Endothelial cell of umbilical vein (primary cell): Measurements from ENCODE around the gene GABRR3. TPM values are rescaled to one million over a fixed set of nuclear protein-coding genes. Genes with fewer than 3 reads are reported as not detected.

Experiments
- BruUV-seq: library from RNA; stranded (reverse); fragments of 400-500 nt; replicated peaks from 2 replicates; lab custom pipeline; 2021; lab: Mats Ljungman, UMichigan
- CTCF ChIA-PET: fragments of 300-600, 350-600 bp; sonication (Branson Sonifier 250); formaldehyde crosslinking; loops from one replicate; lab custom pipeline; 2021; ENCODE audit warnings: antibody characterized with exemption, inconsistent platforms; lab: Charles Lee
- POLR2A ChIA-PET: fragments of 300-600, 350-600 bp; sonication (Branson Sonifier 250); formaldehyde crosslinking; loops from one replicate; lab custom pipeline; 2021; ENCODE audit warnings: antibody characterized with exemption, inconsistent platforms; lab: Charles Lee
- DNase-seq: peaks from one replicate; pipeline ENCODE4 v3.0.0-alpha.2; 2011; ENCODE audit warnings: low read depth, low spot score
- FAIRE-seq: peaks from 2 replicates; lab custom pipeline; 2011; peaks lifted over from hg19 to GRCh38; lab: Jason Lieb, UNC
- H2AFZ ChIP-seq: 2 replicates; pipeline ENCODE4 v1.6.0; 2012; ENCODE audit warnings: low read depth, low read length, control low read depth, inconsistent platforms
- H3K27ac ChIP-seq: 2 replicates; pipeline ENCODE4 v1.5.1; 2011; ENCODE audit warnings: low read depth, mild to moderate bottlenecking, control low read depth, low read length, moderate library complexity; ENCODE audit not compliant: insufficient read depth
- H3K27me3 ChIP-seq, 2 experiments: 2 replicates each; pipeline versions ENCODE4 v1.6.0 to v1.6.1; 2011; ENCODE audit warnings: low read length in 2 of 2, mixed read lengths in 1 of 2; ENCODE audit not compliant: control insufficient read depth in 2 of 2, insufficient read depth in 2 of 2
- H3K36me3 ChIP-seq, 2 experiments: 2 replicates in 1 of 2; 3 replicates in 1 of 2; pipeline ENCODE4 v1.5.1; 2011; ENCODE audit warnings: low read length in 2 of 2, mild to moderate bottlenecking in 1 of 2, moderate library complexity in 1 of 2; ENCODE audit not compliant: control insufficient read depth in 2 of 2, insufficient read depth in 2 of 2; ENCODE audit errors: extremely low read depth in 1 of 2
- H3K4me1 ChIP-seq: 3 replicates; pipeline ENCODE4 v1.5.1; 2011; ENCODE audit warnings: mild to moderate bottlenecking, low read length; ENCODE audit not compliant: control insufficient read depth, insufficient read depth; ENCODE audit errors: extremely low read depth
- H3K4me2 ChIP-seq: 2 replicates; pipeline ENCODE4 v1.6.1; 2011; ENCODE audit warnings: low read length, control low read depth, mixed read lengths; ENCODE audit not compliant: insufficient read depth
- H3K4me3 ChIP-seq, 3 experiments: fragments of 200-600 bp in 1 of 3; sonication (generic), shearing (Covaris generic) in 1 of 3; replicated peaks in 1 of 3; 2 replicates each; pipeline ENCODE4 v1.5.1; 2011 to 2016; ENCODE audit warnings: control low read depth in 3 of 3, low read length in 3 of 3, mild to moderate bottlenecking in 2 of 3, inconsistent platforms in 1 of 3, low read depth in 1 of 3, moderate library complexity in 1 of 3; ENCODE audit not compliant: insufficient read depth in 1 of 3
- H3K79me2 ChIP-seq: 2 replicates; pipeline ENCODE4 v1.6.0; 2012; ENCODE audit warnings: low read length, inconsistent platforms; ENCODE audit not compliant: control insufficient read depth, insufficient read depth
- H3K9ac ChIP-seq: replicated peaks from 2 replicates; pipeline ENCODE3; 2011; ENCODE audit warnings: low read length, control low read depth; ENCODE audit not compliant: insufficient read depth; ENCODE audit errors: extremely low read depth
- H3K9me1 ChIP-seq: replicated peaks from 3 replicates; pipeline ENCODE4 v1.6.0; 2011; ENCODE audit warnings: mild to moderate bottlenecking, low read length; ENCODE audit not compliant: control insufficient read depth, insufficient read depth; ENCODE audit errors: extremely low read depth
- H3K9me3 ChIP-seq: replicated peaks from 2 replicates; pipeline ENCODE4 v1.5.1; 2012; ENCODE audit warnings: low read length, inconsistent platforms; ENCODE audit not compliant: control insufficient read depth, insufficient read depth
- H4K20me1 ChIP-seq: replicated peaks from 2 replicates; pipeline ENCODE3; 2011; ENCODE audit warnings: mild to moderate bottlenecking, low read length; ENCODE audit not compliant: control insufficient read depth, insufficient read depth; ENCODE audit errors: extremely low read depth
- EZH2 ChIP-seq: IDR thresholded peaks from 2 replicates; pipeline ENCODE4 v1.6.1; 2012; ENCODE audit warnings: borderline replicate concordance, low read depth, mild to moderate bottlenecking, moderate library complexity, low read length, inconsistent platforms; ENCODE audit not compliant: severe bottlenecking
- FOS ChIP-seq: IDR thresholded peaks from 2 replicates; pipeline ENCODE4 v1.6.1; 2011; ENCODE audit warnings: mild to moderate bottlenecking, low read length, moderate library complexity, borderline replicate concordance; ENCODE audit not compliant: insufficient read depth
- GATA2 ChIP-seq: IDR thresholded peaks from 2 replicates; pipeline ENCODE4 v1.7.0; 2011; ENCODE audit warnings: low read depth, mild to moderate bottlenecking, moderate library complexity, mixed read lengths, low read length; ENCODE audit not compliant: insufficient read length, insufficient read depth
- JUN ChIP-seq: IDR thresholded peaks from 2 replicates; pipeline ENCODE4 v1.6.1; 2011; ENCODE audit warnings: borderline replicate concordance, low read depth; ENCODE audit not compliant: insufficient read length, insufficient read depth
- MAX ChIP-seq: IDR thresholded peaks from 2 replicates; pipeline ENCODE4 v1.6.1; 2011; ENCODE audit not compliant: insufficient read depth, insufficient read length
- MYC ChIP-seq: IDR thresholded peaks from one replicate; pipeline ENCODE4 v1.6.1; 2011; ENCODE audit warnings: mild to moderate bottlenecking, low read depth, low read length
- POLR2A ChIP-seq: IDR thresholded peaks from 2 replicates; pipeline ENCODE4 v1.6.1; 2012; ENCODE audit warnings: low read depth, mild to moderate bottlenecking, control low read depth, low read length
- POLR2AphosphoS5 ChIP-seq: IDR thresholded peaks from 2 replicates; pipeline ENCODE4 v1.6.1; 2012; ENCODE audit warnings: low read depth, mild to moderate bottlenecking, control low read depth, low read length, moderate library complexity; ENCODE audit not compliant: insufficient read depth
- dilution Hi-C: fragments of 300-500 bp; cut with MboI; formaldehyde crosslinking; loops from one replicate; pipeline ENCODE4 v1.15.0; 2019; ENCODE audit warnings: low sequenced_read_pairs; ENCODE audit not compliant: extremely low pct_ligation_motif_present
- intact Hi-C: fragments of 100-400 bp; cut with micrococcal nuclease; formaldehyde crosslinking; loops from one replicate; pipeline ENCODE4 v1.10.0; 2022
- polyA plus RNA-seq, 4 experiments: library from polyadenylated mRNA; depleted of rRNA in 3 of 4; stranded (reverse) in 3 of 4; unstranded in 1 of 4; fragments of >200 nt; gene quantifications; 2 replicates each; pipeline versions ENCODE4 v1.2.1 to v1.2.3, GENCODE V29; 2011 to 2012; ENCODE audit warnings: missing spikeins in 1 of 4
- total RNA-seq: library from RNA; stranded (reverse); gene quantifications from 2 replicates; pipeline ENCODE4 v1.2.3, GENCODE V29; 2021
- TF ChIP-seq, protein P1 (sequence below), 2 donors: IDR thresholded peaks; 1 replicate in 1 of 2; 2 replicates in 1 of 2; pipeline ENCODE4 v1.5.1; 2011; ENCODE audit warnings: low read length in 2 of 2, mild to moderate bottlenecking in 2 of 2, moderate library complexity in 2 of 2, control low read depth in 1 of 2, inconsistent platforms in 1 of 2, low read depth in 1 of 2; ENCODE audit not compliant: insufficient read depth in 1 of 2; ENCODE audit errors: extremely low read depth in 1 of 2

GABRR3 gene
- total and polyA plus RNA-seq, 2 donors (not counting 3 experiments of a cell fraction or from before 2014, with no cell fraction given) = not detected

DNA sequence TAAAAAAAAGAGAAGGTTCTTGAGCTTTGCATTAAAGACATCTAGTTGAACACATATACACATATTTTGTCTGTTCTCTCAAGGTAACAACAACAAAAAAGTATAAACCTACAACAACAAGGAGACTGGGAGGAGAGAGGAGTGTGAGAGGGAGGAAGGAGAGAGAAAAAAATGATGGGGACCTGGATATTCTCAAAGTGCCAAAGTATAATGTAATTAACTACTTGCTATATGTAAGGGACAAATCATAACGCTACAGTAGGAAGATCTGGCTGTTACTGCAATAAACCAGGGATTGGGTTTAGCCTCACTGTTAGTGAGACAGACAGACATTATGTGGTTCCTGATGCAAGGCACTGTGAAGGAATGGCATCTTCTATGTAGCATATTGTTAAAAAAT lies 14.2 kb upstream of the GABRR3 start:
- no peaks in the 10 kb centered on the region for H3K36me3 ChIP-seq
- no peaks in the 10 kb centered on the region for H3K79me2 ChIP-seq
- FAIRE-seq (no peak), DNase-seq (no peak)
- H3K4me3 ChIP-seq = no peak overlapping the region
- ChIA-PET CTCF (interaction anchor here (1.7 kb wide), 1 partner anchor 11 kb away, joined by 8 read pairs; no protein-coding TSS in a partner anchor), POLR2A (no interaction called here)
- no peak overlapping the region for H2AFZ ChIP-seq
- no peak overlapping the region for H3K27ac ChIP-seq
- no peaks in the 10 kb centered on the region for H3K9me1 ChIP-seq
- BruUV-seq = no TSS peak
- dilution Hi-C loops (no loop called here), intact Hi-C loops (no loop called here)
- TF ChIP-seq POLR2AphosphoS5 = no peak
- no peak for TF ChIP-seq MYC
- TF ChIP-seq JUN = no peak
- TF ChIP-seq EZH2 = no peak
- TF ChIP-seq POLR2A = no peak
- TF ChIP-seq FOS = no peak
- TF ChIP-seq MAX = no peak
- peaks cover 0 to 12% of the 10 kb centered on the region in 2 experiments for H3K27me3 ChIP-seq
- no peak overlapping the region for H3K9ac ChIP-seq
- no peak overlapping the region for H3K4me2 ChIP-seq
- no peaks in the 10 kb centered on the region for H3K9me3 ChIP-seq
- no peaks in the 10 kb centered on the region for H4K20me1 ChIP-seq
- no peaks in the 10 kb centered on the region for H3K4me1 ChIP-seq

DNA sequence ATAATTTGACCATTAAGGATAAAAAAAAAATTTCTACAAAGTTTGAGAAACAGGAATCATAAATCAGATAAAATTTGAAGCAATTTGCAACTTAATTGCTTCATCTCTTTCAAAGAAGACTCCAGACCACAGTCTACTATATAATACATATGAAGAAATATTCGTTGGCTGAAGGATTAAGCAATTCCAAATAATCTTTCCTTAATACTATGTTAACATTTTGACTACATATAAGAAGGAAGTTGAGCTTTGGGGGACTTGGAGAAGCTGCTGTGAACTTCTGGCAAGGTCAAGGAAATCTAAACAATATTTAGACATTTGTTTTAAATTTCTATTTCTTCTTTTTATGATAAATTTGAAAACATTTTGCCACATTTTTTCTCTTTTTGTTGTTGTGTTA lies 13.5 kb upstream of the GABRR3 start:
- POLR2A ChIA-PET = no interaction called here
- no peak overlapping the region for H3K9ac ChIP-seq
- H3K9me3 ChIP-seq = no peaks in the 10 kb centered on the region
- FAIRE-seq (no peak), DNase-seq (no peak)
- no peaks in the 10 kb centered on the region for H4K20me1 ChIP-seq
- no peak overlapping the region for H3K4me2 ChIP-seq
- BruUV-seq = no TSS peak
- CTCF ChIA-PET = interaction anchor here (1.7 kb wide), 1 partner anchor 10 kb away, joined by 8 read pairs; no protein-coding TSS in a partner anchor
- H3K27ac ChIP-seq = no peak overlapping the region
- H3K79me2 ChIP-seq = no peaks in the 10 kb centered on the region
- no peak overlapping the region for H2AFZ ChIP-seq
- H3K4me3 ChIP-seq = no peak overlapping the region
- intact Hi-C loops = no loop called here
- H3K36me3 ChIP-seq = no peaks in the 10 kb centered on the region
- H3K9me1 ChIP-seq = no peaks in the 10 kb centered on the region
- H3K27me3 ChIP-seq = peaks cover 0 to 12% of the 10 kb centered on the region in 2 experiments
- dilution Hi-C loops = no loop called here
- TF ChIP-seq JUN (no peak), MYC (no peak), POLR2AphosphoS5 (no peak), EZH2 (no peak), FOS (no peak), GATA2 (no peak), MAX (no peak), POLR2A (no peak)
- TF ChIP-seq, protein P1, sequence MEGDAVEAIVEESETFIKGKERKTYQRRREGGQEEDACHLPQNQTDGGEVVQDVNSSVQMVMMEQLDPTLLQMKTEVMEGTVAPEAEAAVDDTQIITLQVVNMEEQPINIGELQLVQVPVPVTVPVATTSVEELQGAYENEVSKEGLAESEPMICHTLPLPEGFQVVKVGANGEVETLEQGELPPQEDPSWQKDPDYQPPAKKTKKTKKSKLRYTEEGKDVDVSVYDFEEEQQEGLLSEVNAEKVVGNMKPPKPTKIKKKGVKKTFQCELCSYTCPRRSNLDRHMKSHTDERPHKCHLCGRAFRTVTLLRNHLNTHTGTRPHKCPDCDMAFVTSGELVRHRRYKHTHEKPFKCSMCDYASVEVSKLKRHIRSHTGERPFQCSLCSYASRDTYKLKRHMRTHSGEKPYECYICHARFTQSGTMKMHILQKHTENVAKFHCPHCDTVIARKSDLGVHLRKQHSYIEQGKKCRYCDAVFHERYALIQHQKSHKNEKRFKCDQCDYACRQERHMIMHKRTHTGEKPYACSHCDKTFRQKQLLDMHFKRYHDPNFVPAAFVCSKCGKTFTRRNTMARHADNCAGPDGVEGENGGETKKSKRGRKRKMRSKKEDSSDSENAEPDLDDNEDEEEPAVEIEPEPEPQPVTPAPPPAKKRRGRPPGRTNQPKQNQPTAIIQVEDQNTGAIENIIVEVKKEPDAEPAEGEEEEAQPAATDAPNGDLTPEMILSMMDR (IDR thresholded peaks at IDR 0.05; ENCODE audit: extremely low read depth in 1 of 2, insufficient read depth in 1 of 2, low read depth in 1 of 2, low read length in 2 of 2) = no peak
- no peaks in the 10 kb centered on the region for H3K4me1 ChIP-seq
